Measurements from ENCODE around the gene RSPH3.
A peak's percentile ranks its signal among the peaks of the same experiment; 100 is the strongest.
"Not testable (repeated sequence)": the region's sequence is repeated elsewhere in the genome, so short reads cannot be mapped to it uniquely, and the experiment has no call there.

Gene RSPH3

DNA sequence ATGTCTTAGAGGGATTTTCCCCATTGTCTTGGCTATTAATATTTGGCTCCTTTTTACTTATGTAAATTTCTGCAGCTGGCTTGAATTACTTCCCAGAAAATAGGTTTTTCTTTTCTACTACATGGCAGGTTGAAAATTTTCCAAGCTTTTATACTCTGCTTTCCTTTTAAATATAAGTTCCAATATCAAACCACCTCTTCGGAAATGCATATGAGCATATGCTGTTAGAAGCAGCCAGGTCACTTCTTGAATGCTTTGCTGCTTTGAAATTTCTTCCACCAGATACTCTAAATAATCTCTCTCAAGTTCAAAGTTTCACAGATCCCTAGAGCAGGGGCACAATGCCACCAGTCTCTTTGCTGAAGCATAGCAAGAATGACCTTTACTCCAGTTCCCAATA, 25.2 kb upstream of the RSPH3 start:
- not testable (repeated sequence) for DNase-seq (ENCODE audit: low read depth)

DNA sequence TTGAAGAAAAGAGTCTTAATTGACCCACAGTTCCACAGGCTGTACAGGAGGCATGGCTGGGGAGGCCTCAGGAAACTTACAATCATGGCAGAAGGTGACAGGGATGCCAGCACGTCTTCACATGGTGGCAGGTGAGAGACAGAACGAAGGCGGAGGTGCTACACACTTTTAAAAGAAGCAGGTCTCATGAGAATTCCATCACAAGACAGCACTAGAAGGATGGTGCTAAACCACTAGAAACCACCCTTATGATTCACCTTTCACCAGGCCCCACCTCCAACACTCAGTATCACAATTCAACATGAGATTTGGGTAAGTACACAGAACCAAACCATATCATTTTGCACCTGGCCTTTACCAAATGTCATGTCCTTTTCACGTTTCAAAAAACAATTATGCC, 23.9 kb upstream of the RSPH3 start:
- no peak for DNase-seq (ENCODE audit: low read depth)

DNA sequence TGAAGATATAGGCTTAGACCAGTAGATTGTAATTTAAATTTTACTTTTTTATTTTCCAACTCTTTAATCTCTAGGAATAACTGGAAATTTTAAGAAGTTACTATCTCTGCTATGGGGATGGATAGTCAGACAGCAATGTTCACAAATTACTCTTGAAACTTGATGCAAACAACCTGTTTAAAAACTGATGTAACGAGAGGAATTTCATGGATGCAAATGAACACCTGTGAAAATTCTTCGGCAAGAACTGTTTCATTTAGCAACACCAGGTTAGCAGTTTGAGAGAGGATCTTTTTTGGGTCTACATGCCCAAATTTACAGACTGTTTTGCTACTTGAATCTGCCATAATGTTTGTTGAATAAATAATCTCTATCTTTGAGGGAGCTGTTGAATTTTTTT, 20.0 kb upstream of the RSPH3 start:
- no peak for DNase-seq (ENCODE audit: low read depth)

DNA sequence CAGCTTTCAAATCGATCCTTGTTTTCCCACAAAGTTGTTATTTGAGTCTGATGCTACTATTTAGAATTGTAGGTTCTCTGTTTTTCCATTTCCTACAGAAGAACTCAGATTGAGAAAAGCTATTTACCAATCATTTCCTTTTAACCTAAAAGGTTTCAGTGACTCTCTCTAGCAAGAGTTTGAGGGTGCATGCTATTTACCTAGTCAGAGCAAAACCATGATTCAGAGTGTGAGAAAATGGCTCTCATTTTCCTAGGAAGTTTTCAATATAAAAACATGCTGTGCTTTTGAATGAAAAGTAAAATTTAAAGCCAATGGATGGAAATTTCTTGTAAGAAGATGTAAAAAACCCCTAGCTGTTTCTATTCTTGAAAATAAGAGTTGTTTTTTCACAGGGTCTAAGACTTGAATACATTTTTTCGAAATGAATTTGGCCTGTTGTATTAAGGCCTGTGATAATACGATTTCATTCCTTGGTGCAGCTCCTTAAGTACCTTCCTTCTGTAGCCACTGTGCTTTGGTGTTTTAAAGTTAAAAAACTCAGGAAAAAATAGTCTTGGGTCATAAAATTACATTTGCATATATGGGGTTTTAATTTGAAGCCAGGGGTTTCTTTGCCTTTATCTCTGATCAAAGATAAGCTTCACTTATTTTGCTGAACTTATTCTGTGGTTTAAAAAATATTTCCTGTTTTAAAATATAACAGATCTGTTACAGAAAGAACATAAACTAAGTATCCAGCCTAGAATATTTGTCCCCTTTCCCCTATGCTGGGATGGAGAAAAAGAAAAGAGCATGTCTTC, 18.0 kb upstream of the RSPH3 start:
- DNase-seq (ENCODE audit: low read depth) = no peak

DNA sequence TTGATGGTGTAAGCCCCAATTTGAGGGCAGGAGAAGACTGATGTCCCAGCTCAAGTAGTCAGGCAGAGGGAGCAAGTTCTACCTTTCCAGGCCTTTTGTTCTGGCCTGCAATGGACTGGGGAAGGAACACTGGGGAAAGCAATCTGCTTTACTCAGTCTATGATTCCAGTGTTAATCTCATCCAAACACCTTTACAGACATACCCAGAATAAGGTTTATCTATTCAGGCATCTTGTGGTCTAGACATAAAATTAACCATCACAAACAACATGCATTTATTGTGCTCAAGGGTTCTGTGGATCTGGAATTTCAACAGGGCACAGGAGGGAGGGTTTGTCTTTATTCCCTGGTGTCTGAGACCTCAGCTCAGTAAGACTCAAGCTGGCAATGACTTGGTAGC, 14.4 kb upstream of the RSPH3 start:
- DNase-seq (ENCODE audit: low read depth) = no peak

DNA sequence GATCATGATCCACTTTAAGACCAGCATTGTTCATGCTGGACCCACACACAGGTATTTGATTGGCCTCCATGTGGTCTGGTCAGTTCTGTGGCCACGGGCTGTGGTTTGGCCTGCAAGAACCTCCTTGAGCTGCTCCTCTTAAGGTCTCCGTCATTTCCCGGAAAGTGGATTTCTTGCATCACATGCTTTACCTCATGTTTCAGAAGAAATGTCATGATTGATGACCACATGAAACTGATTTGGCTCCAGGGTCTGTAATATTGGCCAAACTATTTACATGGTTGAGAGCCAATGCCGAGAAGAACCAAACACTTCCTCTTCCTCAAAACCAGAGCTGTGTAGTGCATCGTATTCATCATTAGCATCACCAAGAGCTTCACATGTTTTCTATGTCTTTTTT, 13.2 kb upstream of the RSPH3 start:
- no peak for DNase-seq (ENCODE audit: low read depth)

DNA sequence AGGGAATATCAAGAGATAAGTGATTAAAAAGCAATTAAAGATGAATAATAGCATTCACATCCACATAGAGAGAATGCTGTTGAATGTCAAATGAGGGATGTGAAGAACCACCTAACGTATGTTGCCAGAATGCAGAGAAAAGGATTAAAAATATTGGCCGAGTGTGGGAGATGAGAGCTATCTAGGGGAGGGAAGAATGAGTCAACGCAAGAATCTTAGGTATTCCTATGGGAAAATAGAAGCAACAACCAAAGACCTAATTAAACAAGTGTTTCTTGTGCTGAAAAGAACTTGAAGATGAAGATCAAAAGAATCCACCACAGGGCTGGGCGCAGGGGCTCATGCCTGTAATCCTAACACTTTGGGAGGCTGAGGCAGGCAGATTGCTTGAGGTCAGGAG, 12.2 kb upstream of the RSPH3 start:
- peak; percentile 64 for DNase-seq (ENCODE audit: low read depth)

DNA sequence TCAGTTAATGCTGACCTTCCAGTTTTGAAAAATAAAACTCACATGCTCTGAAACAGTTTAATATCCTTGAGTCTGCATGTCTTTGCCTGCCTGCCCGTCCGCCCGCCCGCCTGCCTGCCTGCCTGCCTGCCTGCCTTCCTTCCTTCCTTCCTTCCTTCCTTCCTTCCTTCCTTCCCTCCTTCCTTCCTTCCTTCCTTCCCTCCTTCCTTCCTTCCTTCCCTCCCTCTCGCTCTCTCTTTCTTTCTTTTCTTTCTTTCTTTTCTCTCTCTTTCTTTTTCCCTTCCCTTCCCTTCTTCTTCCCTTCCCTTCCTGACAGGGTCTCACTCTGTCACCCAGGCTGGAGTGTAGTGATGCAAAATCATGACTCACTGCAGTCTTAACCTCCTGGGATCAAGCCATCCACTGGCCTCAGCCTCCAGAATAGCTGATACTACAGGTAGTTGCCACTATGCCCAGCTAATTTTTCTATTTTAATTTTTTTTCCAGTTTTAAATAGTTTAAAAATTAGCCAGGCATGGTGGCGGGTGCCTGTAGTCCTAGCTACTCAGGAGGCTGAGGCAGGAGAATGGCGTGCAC, 10.1 kb upstream of the RSPH3 start:
- not testable (repeated sequence) for DNase-seq (ENCODE audit: low read depth)

DNA sequence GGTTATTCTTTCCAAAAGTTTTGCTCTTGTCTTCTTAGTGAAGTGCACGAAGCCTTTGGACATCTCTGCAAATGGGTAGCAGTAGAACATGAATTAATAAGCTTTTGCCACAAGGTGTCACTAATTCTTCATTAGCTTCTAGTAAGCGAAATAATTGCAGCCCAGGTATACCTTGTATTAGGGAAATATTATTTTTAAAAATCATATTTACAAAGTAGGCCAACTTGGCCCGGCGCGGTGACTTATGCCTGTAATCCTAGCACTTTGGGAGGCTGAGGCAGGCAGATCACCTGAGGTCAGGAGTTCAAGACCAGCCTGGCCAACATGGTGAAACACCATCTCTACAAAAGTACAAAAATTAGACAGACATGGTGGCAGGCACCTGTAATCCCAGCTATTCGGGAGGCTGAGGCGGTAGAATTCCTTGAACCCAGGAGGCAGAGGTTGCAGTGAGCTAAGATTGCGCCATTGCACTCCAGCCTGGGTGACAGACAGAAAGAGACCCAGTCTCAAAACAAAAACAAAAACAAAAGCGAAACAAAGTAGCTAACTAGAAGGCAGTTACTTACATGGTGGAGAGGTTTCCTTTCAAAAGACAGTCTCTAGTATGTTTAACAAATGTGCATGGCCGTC, 8.8 kb upstream of the RSPH3 start:
- peak; percentile 35 for DNase-seq (ENCODE audit: low read depth)

DNA sequence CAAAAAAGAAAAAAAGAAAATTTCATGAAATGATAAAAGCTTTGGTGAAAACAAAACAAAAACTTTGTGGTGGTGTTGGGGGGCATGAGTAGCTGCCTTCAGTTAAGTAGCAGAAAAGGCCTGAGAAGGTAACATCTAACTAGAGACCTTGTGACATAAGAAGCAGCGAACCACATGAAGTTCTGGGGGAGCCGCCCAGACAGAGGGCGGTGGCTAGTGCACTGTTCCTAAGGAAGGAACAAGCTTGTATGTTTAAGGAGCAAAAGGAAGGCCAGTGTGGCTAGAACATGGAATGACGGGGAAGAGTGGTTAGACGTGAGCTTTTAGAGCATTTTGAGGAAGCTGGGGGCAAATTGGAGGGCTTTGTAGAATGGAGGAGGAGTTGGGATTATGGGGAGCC, 7.5 kb upstream of the RSPH3 start:
- no peak for DNase-seq (ENCODE audit: low read depth)

DNA sequence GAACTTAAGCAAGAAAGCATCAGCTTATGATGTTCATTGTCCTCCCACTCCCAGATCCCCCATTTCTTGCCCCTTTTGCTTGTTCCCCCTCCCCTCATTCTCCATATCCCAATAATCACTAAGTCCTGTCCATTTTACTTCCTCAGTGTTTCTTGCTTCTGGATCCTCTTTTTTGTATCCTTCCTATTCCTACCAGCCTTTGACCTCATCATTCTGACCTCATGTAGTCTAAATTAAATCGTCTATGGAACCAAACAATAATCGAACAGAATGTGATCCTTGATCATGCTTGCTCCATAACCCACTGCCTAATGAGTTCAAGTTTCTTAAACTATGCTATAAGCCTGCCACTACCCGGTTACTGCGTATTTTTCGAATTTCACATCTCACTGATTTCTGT, 5.4 kb upstream of the RSPH3 start:
- no peak for DNase-seq (ENCODE audit: low read depth)

DNA sequence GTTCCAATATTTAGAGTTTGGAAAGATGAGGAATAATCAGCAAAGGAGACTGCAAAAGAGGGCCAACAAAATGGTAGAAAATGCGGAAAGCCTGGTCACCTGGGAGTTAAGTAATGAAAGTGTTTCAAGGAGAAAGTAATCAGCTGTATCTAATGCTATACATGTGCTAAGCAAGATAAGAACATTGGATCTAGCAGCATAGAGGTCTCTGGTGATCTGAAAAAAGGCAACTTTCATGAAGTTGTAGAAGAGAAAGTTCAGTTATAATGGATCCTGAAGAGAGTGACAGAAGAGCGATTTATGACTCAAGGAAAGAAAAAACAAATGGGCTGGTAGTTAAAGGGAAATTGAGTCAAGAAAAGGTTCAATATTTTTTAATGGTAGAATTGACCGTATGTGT, 4.6 kb upstream of the RSPH3 start:
- DNase-seq (ENCODE audit: low read depth) = no peak

DNA sequence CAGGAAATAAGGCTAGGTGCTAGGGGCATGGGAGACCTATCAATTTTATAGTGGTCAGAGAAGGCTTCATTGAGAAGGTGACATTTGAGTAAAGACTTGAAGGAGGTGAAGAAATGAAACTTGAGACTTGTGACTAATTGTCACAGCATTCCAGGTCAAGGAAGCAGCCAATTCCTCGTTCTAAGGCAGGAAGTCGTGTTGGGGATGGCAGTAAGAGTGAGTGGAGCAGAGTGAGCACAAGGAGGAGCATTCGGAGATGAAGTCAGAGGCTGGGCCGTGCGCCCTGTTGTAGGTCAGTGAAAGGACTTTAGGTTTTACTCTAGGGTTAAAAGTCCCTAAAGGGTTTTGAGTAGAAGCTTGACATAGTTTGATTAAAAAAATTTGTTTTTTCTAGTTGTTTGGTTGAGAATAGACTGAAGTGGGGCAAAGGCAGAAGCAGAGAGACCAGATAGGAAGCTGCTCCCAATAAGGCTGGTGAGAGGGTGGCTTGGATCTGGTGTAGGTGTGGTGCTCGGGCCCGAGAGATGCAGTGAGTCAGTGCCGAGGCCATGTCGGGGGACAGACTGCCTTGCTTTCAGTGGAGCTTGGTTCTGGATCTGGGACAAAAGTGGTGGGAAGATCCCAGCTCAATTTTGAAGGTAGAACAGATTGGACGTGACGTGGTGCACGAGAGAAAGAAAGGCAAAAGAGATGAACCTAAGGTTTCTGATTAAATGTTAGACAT, 2.6 kb upstream of the RSPH3 start:
- peak; percentile 66 for DNase-seq (ENCODE audit: low read depth)

DNA sequence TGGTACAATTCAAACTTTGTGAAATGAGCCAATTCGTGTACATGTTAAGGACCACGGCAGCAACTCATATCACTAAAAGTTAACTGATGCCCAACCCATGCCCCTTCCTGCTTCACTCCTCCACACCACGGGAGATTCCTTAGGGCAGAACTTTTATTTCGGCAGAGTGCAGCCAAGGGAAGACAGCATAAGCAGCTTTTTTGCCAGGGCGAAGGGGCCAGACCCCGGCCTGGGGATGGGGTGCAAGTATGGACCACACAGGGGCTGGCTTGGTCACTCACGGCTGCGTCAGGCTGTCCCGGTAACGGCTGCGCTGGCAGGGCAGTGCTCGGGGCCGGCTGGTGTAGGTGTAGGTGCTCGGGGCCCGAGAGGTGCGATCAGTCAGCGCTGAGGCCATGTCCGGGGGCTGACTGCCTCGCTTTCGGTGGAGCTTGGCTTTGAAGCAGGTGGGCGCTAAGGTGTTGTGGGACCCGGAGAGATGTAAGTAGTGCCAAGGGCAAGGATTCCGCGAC, 792 bp downstream of the RSPH3 start:
- no peak for DNase-seq (ENCODE audit: low read depth)

DNA sequence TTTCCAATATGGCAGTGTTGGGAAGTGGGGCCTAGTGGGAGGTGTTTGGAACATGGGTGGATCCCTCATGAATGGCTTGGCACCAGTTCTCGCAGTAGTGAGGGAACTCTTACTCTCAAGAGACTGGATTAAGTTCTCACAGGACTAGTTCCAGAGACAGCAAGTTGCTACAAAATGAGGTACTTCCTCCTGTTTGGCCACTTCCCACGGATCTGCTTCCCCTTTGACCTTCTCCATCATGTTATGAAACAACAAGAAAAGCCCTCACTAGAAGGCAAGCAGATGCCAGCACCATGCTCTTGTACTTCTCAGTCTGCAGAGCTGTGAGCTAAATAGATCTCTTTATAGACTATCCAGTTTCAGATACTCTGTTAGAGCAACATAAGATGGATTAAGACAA, 3.1 kb downstream of the RSPH3 start:
- no peak for DNase-seq (ENCODE audit: low read depth)

DNA sequence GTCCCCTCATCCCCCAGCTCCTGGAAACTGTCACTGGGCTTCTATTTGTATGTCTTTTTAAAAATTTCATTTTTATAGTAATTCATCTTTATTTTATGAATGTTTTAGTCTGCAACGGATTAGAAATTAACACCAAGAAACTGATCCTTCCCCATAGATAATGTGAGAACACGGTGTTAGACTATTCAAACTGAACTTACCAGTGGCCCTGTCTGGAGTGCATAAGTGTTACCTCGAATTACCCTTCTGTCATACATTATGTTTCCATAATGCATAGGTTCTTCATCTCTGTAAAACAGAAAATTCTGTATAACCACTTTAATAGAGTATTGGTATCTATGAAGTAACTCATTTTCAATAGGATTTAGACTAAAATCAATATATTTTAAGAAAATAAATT, 6.4 kb downstream of the RSPH3 start:
- DNase-seq (ENCODE audit: low read depth) = no peak

DNA sequence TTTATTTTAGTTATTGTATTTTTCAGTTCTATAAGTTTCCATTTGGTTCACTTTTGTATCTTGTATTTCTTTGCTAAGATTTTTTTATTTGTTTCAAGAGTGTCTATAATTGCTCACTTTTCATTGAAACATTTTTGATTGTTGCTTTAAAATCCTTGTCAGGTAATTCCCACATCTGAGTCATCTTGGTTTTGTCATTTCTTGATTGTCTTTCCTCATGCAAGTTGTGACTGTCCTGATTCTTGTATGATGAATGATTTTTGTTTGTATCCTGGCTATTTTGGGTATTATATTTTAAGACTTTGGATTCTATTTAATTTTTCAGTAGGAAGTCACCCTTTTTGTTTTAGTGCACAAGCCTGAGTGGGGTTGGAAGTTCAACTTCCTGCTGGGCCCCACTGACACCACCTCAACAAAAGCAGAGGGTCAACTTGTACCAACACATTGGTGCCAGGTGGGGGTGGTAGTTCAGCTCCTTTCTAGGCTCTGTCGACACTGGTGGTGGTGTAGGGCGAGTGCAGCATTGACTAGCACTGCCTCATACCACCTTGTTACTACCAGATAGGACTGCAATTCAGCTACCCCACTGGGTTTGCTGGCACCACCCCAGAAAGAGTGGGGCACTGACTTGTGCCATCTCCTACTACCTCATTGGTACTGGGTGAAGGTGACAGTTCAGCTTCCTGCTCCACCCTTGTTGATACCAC, 8.8 kb downstream of the RSPH3 start:
- no peak for DNase-seq (ENCODE audit: low read depth)

DNA sequence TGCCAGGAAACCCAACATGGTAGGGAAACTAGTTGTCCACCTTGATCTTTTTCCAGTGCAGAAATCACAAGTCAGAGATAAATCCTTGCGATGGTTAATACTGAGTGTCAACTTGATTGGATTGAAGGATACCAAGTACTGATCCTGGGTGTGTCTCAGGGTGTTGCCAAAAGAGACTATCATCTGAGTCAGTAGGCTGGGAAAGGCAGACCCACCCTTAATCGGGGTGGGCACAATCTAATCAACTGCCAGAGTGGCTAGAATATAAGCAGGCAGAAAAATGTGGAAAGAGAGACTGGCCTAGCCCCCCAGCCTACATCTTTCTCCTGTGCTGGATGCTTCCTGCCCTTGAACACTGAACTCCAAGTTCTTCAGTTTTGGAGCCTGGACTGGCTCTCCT, 10.3 kb downstream of the RSPH3 start:
- DNase-seq (ENCODE audit: low read depth) = not testable (repeated sequence)

DNA sequence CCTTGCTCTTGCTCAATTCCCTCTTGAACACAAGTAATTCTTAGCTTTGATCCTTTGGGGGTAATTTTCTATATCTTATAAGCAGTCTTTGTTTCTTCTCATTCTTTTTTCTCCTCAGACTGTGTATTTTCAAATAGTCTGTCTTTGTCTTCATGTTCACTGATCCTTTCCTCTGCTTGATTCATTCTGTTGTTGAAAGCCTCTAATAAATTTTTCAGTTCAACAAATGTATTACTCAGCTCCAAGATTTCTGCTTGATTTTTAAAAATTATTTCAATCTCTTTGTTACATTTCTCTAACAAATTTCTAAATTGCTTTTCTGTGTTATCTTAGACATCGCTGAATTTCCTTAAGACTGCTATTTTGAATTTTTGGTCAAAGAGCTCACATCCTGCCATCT, 11.5 kb downstream of the RSPH3 start:
- no peak for DNase-seq (ENCODE audit: low read depth)

DNA sequence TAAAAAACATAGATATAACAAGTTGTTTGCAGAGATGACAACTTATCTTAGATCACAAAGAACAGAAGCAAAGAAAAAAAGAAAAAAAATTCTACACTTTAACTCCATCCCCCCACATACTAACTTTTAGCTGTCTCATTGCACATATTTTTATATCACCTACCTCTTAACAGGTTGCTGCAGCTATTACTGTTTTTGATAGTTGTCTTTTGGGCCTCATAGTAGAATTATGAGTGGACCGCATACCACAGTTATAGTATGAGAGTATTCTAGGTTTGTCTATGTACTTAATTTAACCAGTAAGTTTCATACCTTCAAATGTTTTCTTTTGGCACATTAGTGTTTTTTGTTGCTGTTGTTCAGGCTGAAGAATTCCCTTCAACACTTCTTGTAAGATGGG, 12.3 kb downstream of the RSPH3 start:
- no peak for DNase-seq (ENCODE audit: low read depth)

DNA sequence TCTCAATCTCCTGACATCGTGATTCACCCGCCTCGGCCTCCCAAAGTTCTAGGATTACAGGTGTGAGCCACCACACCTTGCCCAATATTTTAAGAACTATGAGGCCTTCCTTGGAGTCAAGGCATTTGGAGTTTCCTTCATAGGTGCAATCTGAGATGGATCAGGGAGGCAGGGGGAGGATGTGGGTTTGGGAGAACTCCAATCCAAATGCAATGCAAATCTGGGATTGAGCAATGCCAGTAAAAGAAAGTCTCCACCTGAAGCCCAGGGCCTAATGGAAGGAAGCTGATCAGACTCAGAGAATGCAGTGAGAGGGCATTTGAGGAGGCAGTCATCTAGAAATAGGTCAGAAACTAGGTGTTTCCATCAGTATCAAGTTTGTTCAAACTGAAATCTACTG, 21.2 kb downstream of the RSPH3 start:
- DNase-seq (ENCODE audit: low read depth) = peak; percentile 65

DNA sequence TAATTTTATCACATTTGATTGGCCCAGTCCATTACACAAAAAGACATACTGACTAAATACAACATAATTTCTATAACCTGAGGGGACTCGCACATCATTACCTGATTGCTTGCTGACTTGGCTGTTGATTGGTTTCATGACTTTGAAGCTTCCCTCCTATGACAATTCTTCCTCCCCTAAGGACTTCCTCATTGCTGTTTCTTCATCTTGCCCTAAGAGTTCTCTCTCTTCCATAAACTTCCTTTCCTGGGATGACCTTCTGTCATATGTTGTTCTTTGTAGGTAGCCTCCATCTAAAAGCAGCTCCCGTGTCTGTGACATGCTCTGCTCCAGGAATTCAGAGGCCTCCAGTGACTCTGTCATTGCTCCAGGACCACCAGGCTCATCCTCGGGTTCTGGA, 22.6 kb downstream of the RSPH3 start:
- no peak for DNase-seq (ENCODE audit: low read depth)

Measured in iris pigment epithelial cell (primary cell).